GM12878 (cell line): Measurements from ENCODE around the gene KCNIP2. TPM values are rescaled to one million over a fixed set of nuclear protein-coding genes. Genes with fewer than 3 reads are reported as not detected.

ENCODE experiments used
- BCL11A ChIP-seq: IDR thresholded peaks from 2 replicates; pipeline ENCODE4 v1.6.1; 2011; ENCODE audit warnings: low read depth, low read length
- E4F1 ChIP-seq: fragments of 450-650 bp; IDR thresholded peaks from 2 replicates; pipeline ENCODE4 v1.6.1; 2018; ENCODE audit warnings: borderline replicate concordance, mild to moderate bottlenecking; ENCODE audit not compliant: partially characterized antibody
- IKZF1 ChIP-seq: fragments of 450-650 bp; conservative IDR thresholded peaks from 2 replicates; pipeline ENCODE4 v1.6.1; 2017; ENCODE audit warnings: antibody characterized with exemption, mild to moderate bottlenecking
- IKZF2 ChIP-seq, 2 experiments: fragments of 450-650 bp; IDR thresholded peaks; 2 replicates each; pipeline ENCODE4 v1.6.1; 2017; ENCODE audit warnings: mild to moderate bottlenecking in 2 of 2, moderate library complexity in 2 of 2
- IRF5 ChIP-seq: fragments of 450-650 bp; IDR thresholded peaks from 2 replicates; pipeline ENCODE4 v1.6.1; 2017; ENCODE audit warnings: borderline replicate concordance
- MEF2A ChIP-seq: IDR thresholded peaks from 2 replicates; pipeline ENCODE4 v1.6.1; 2011; ENCODE audit warnings: low read depth, mild to moderate bottlenecking, low read length, moderate library complexity; ENCODE audit not compliant: insufficient read depth
- NFYA ChIP-seq: IDR thresholded peaks from 2 replicates; pipeline ENCODE4 v1.6.1; 2011; ENCODE audit warnings: low read depth, mild to moderate bottlenecking, low read length, improper control_type of control experiment, borderline replicate concordance
- NRF1 ChIP-seq: conservative IDR thresholded peaks from 2 replicates; pipeline ENCODE4 v1.6.1; 2011; ENCODE audit warnings: mild to moderate bottlenecking, low read depth, low read length, improper control_type of control experiment
- RELA ChIP-seq: fragments of 450-650 bp; IDR thresholded peaks from 2 replicates; pipeline ENCODE4 v1.8.0; 2014; ENCODE audit warnings: borderline replicate concordance; ENCODE audit not compliant: partially characterized antibody
- REST ChIP-seq: IDR thresholded peaks from 2 replicates; pipeline ENCODE4 v1.6.1; 2012; ENCODE audit warnings: mild to moderate bottlenecking, low read depth, low read length
- TAF1 ChIP-seq: IDR thresholded peaks from 2 replicates; pipeline ENCODE4 v1.6.1; 2011; ENCODE audit warnings: mild to moderate bottlenecking, low read depth, low read length, borderline replicate concordance
- ZBTB11 ChIP-seq: fragments of 450-650 bp; formaldehyde crosslinking; IDR thresholded peaks from 2 replicates; pipeline ENCODE4 v1.5.0; 2022; ENCODE audit warnings: mild to moderate bottlenecking, missing genetic modification characterization
- ZNF592 ChIP-seq: fragments of 450-650 bp; IDR thresholded peaks from 2 replicates; pipeline ENCODE4 v1.6.1; 2017; ENCODE audit warnings: mild to moderate bottlenecking, moderate library complexity
- polyA plus RNA-seq, 11 experiments: library from polyadenylated mRNA; depleted of rRNA in 4 of 11; unstranded in 6 of 11; stranded (reverse) in 5 of 11; fragments of >200 nt; fragmentation: Nextera tagmentation in 4 of 11; fragmentation: Illumina TruSeq in 1 of 11; extraction: Ambion mirVana in 4 of 11; extraction: Trizol in 1 of 11; gene quantifications; 1 replicate in 1 of 11; 2 replicates in 10 of 11; pipeline versions ENCODE4 v1.2.1 to v1.2.3, GENCODE V29; 2011 to 2016; ENCODE audit warnings: inconsistent platforms in 2 of 11, missing spikeins in 2 of 11, low read depth in 1 of 11
- total RNA-seq, 4 experiments: library from RNA; depleted of rRNA in 3 of 4; stranded (reverse); fragments of >200 nt in 3 of 4; fragmentation: Illumina TruSeq in 1 of 4; extraction: Trizol in 1 of 4; gene quantifications; 2 replicates each; pipeline versions ENCODE4 v1.2.1 to v1.2.3, GENCODE V29; 2013 to 2021

Gene KCNIP2
- total and polyA plus RNA-seq, 10 of the 15 experiments (the other 5 are each of a cell fraction or from before 2014, with no cell fraction given), result 0.46 to 4.3 (median 1.7) TPM

- TF ChIP-seq E4F1, result peak; percentile 94
- peak; percentile 65 for TF ChIP-seq IKZF1
- TF ChIP-seq REST, result peak; percentile 60
- no peak for TF ChIP-seq NFYA
- TF ChIP-seq RELA, result peak; percentile 86
- TF ChIP-seq MEF2A, result 0 out of 2 replicates have a peak, but pooled peaks have one; percentile 31
- TF ChIP-seq IRF5, result no peak
- no peak; a peak in 1 of 4 replicates for TF ChIP-seq IKZF2 (IDR thresholded peaks at IDR 0.05)
- TF ChIP-seq ZNF592, result no peak
- TF ChIP-seq BCL11A, result 0 out of 2 replicates have a peak, but pooled peaks have one; percentile 6
- peak; percentile 100 for TF ChIP-seq TAF1
- TF ChIP-seq ZBTB11, result no peak
- peak; percentile 75 for TF ChIP-seq NRF1
Measured at GRCh38 chr10:101818119-101818871, 25.3 kb downstream of the KCNIP2 start, which contains the start of gene OGA (continued).
